SK-N-SH (cell line): ENCODE results near the gene LMTK2. TPM values are rescaled to one million over a fixed set of nuclear protein-coding genes. Genes with fewer than 3 reads are reported as not detected.

Source experiments
- CTCF ChIA-PET: fragments of 300-600, 350-600 bp; formaldehyde crosslinking; extraction: SDS; loops from one replicate; lab custom pipeline; 2021; lab: Yijun Ruan, JAX
- POLR2A ChIA-PET: fragments of 350-600 bp; sonication (Branson Sonifier 250); formaldehyde crosslinking; extraction: SDS; loops from one replicate; lab custom pipeline; 2020; ENCODE audit warnings: antibody characterized with exemption, inconsistent platforms; lab: Yijun Ruan, JAX
- DNase-seq: peaks from one replicate; pipeline ENCODE4 v3.0.0; 2012
- H2AFZ ChIP-seq: fragments of 200-600 bp; sonication (generic); 2 replicates; pipeline ENCODE4 v1.8.1; 2016; ENCODE audit warnings: antibody characterized with exemption, mild to moderate bottlenecking, low read depth
- H3F3A ChIP-seq: fragments of 200-600 bp; sonication (generic); replicated peaks from 2 replicates; pipeline ENCODE3; 2016; ENCODE audit warnings: antibody characterized with exemption, mild to moderate bottlenecking; ENCODE audit not compliant: insufficient read depth
- H3K27ac ChIP-seq, 2 experiments: fragments of 200-500 bp in 1 of 2; fragments of 200-600 bp in 1 of 2; sonication (Bioruptor generic) in 1 of 2; sonication (generic), shearing (Covaris generic) in 1 of 2; 2 replicates each; pipeline versions ENCODE4 v1.5.1 to v1.6.1; 2014 to 2016; ENCODE audit warnings: low read depth in 2 of 2, inconsistent platforms in 1 of 2, low read length in 1 of 2, mild to moderate bottlenecking in 1 of 2, mixed read lengths in 1 of 2
- H3K27me3 ChIP-seq: fragments of 200-600 bp; sonication (generic), shearing (Covaris generic); 2 replicates; pipeline ENCODE4 v1.6.1; 2016; ENCODE audit warnings: mixed run types; ENCODE audit not compliant: insufficient read depth
- H3K36me3 ChIP-seq, 2 experiments: fragments of 200-500 bp in 1 of 2; fragments of 200-600 bp in 1 of 2; sonication (Bioruptor generic) in 1 of 2; sonication (generic) in 1 of 2; replicated peaks in 1 of 2; 2 replicates each; pipeline versions ENCODE3 to v1.5.1; 2014 to 2016; ENCODE audit warnings: low read length in 1 of 2, mild to moderate bottlenecking in 1 of 2; ENCODE audit not compliant: insufficient read depth in 2 of 2, control insufficient read depth in 1 of 2
- H3K4me1 ChIP-seq, 2 experiments: fragments of 200-500 bp in 1 of 2; fragments of 200-600 bp in 1 of 2; sonication (Bioruptor generic) in 1 of 2; sonication (generic), shearing (Covaris generic) in 1 of 2; 2 replicates each; pipeline versions ENCODE4 v1.5.1 to v1.6.1; 2014 to 2016; ENCODE audit warnings: low read depth in 1 of 2, low read length in 1 of 2, mixed run types in 1 of 2; ENCODE audit not compliant: insufficient read depth in 2 of 2, control insufficient read depth in 1 of 2
- H3K4me2 ChIP-seq: fragments of 200-600 bp; sonication (generic), shearing (Covaris generic); 2 replicates; pipeline ENCODE4 v1.6.1; 2017; ENCODE audit warnings: mixed run types
- H3K4me3 ChIP-seq, 2 experiments: fragments of 200-500 bp in 1 of 2; fragments of 200-600 bp in 1 of 2; sonication (Bioruptor generic) in 1 of 2; sonication (generic), shearing (Covaris generic) in 1 of 2; 2 replicates each; pipeline versions ENCODE4 v1.5.1 to v1.8.1; 2014 to 2016; ENCODE audit warnings: low read depth in 2 of 2, inconsistent platforms in 1 of 2, low read length in 1 of 2, mild to moderate bottlenecking in 1 of 2, mixed read lengths in 1 of 2, moderate library complexity in 1 of 2
- H3K79me2 ChIP-seq: fragments of 200-600 bp; sonication (generic); 2 replicates; pipeline ENCODE4 v1.8.1; 2017; ENCODE audit warnings: mild to moderate bottlenecking; ENCODE audit not compliant: insufficient read depth
- H3K9ac ChIP-seq: fragments of 200-600 bp; sonication (generic); 2 replicates; pipeline ENCODE4 v1.6.1; 2017; ENCODE audit warnings: mixed run types
- H3K9me2 ChIP-seq: fragments of 200-600 bp; sonication (generic); 2 replicates; pipeline ENCODE4 v1.6.1; 2017; ENCODE audit warnings: mixed run types
- H3K9me3 ChIP-seq: fragments of 200-600 bp; sonication (generic); 2 replicates; pipeline ENCODE4 v1.6.1; 2017; ENCODE audit warnings: mixed run types, mild to moderate bottlenecking, moderate library complexity
- H4K20me1 ChIP-seq: fragments of 200-600 bp; sonication (generic); 2 replicates; pipeline ENCODE4 v1.6.1; 2017; ENCODE audit warnings: mild to moderate bottlenecking, mixed run types; ENCODE audit not compliant: insufficient read depth
- CHD2 ChIP-seq: fragments of 150-350 bp; IDR thresholded peaks from 2 replicates; pipeline ENCODE4 v1.6.1; 2018; ENCODE audit warnings: low read length; ENCODE audit not compliant: partially characterized antibody
- EZH2phosphoT487 ChIP-seq: fragments of 200-600 bp; sonication (generic); IDR thresholded peaks from 2 replicates; pipeline ENCODE4 v1.6.1; 2017; ENCODE audit warnings: low read depth, mixed run types, mild to moderate bottlenecking, antibody characterized with exemption, moderate library complexity, borderline replicate concordance
- FOXJ3 ChIP-seq: sonication (generic); formaldehyde crosslinking; IDR thresholded peaks from 2 replicates; pipeline ENCODE4 v1.5.1; 2020; ENCODE audit warnings: mild to moderate bottlenecking, missing genetic modification reagents
- FOXM1 ChIP-seq: IDR thresholded peaks from 2 replicates; pipeline ENCODE4 v1.4.0; 2012; ENCODE audit warnings: low read depth, mild to moderate bottlenecking
- IRF3 ChIP-seq: fragments of 150-350 bp; IDR thresholded peaks from 2 replicates; pipeline ENCODE4 v1.6.1; 2016; ENCODE audit warnings: mild to moderate bottlenecking, low read depth, low read length
- MEF2A ChIP-seq: IDR thresholded peaks from 2 replicates; pipeline ENCODE4 v1.4.0; 2012; ENCODE audit warnings: low read depth, borderline replicate concordance
- POLR2AphosphoS5 ChIP-seq: IDR thresholded peaks from 2 replicates; pipeline ENCODE4 v1.6.1; 2012; ENCODE audit warnings: low read depth, low read length
- SIN3A ChIP-seq: IDR thresholded peaks from 2 replicates; pipeline ENCODE4 v1.6.1; 2012; ENCODE audit warnings: low read depth, mild to moderate bottlenecking, low read length, moderate library complexity, borderline replicate concordance
- SMC3 ChIP-seq: IDR thresholded peaks from 2 replicates; pipeline ENCODE4 v1.6.1; 2012; ENCODE audit warnings: low read depth, low read length, improper control_type of control experiment
- TAF1 ChIP-seq: IDR thresholded peaks from 2 replicates; pipeline ENCODE4 v1.6.1; 2012; ENCODE audit warnings: low read depth, mild to moderate bottlenecking, low read length, moderate library complexity, borderline replicate concordance
- TEAD4 ChIP-seq: IDR thresholded peaks from 2 replicates; pipeline ENCODE4 v1.4.0; 2012; ENCODE audit warnings: mild to moderate bottlenecking, borderline replicate concordance; ENCODE audit not compliant: insufficient read depth
- USF1 ChIP-seq: IDR thresholded peaks from 2 replicates; pipeline ENCODE4 v1.4.0; 2012; ENCODE audit warnings: low read depth, borderline replicate concordance
- USF2 ChIP-seq: fragments of 150-350 bp; IDR thresholded peaks from 2 replicates; pipeline ENCODE4 v1.6.1; 2017; ENCODE audit warnings: antibody characterized with exemption, low read length, low read depth, borderline replicate concordance
- ZBTB33 ChIP-seq: IDR thresholded peaks from 2 replicates; pipeline ENCODE4 v1.4.0; 2012; ENCODE audit warnings: low read depth, borderline replicate concordance
- WGBS: methylation state at CpG from one replicate; pipeline ENCODE4 v1.1.6; 2017; ENCODE audit warnings: low lambda C conversion rate; 5-methylcytosine and 5-hydroxymethylcytosine counted together
- polyA plus RNA-seq, 3 experiments: library from polyadenylated mRNA; depleted of rRNA; stranded (reverse); fragments of >200 nt; gene quantifications; 2 replicates each; pipeline ENCODE4 v1.2.3, GENCODE V29; 2012

The LMTK2 gene
- polyA plus RNA-seq, 1 of the 3 experiments (the other 2 are of a cell fraction), result 9.0 TPM

GRCh38 chr7:98248156-98248555 is 141.5 kb downstream of the LMTK2 start:
- H2AFZ ChIP-seq, result no peak overlapping the region
- peaks cover 43% of the 10 kb centered on the region for H3K79me2 ChIP-seq
- TF ChIP-seq USF2 (no peak), EZH2phosphoT487 (no peak), TAF1 (no peak), TEAD4 (no peak)
- H3K27ac ChIP-seq, result no peak overlapping the region
- H3K27me3 ChIP-seq, result no peaks in the 10 kb centered on the region
- no peaks in the 10 kb centered on the region for H3K9me2 ChIP-seq
- 86% methylated on average over 12 of the region's 12 CpGs for WGBS
- peaks cover 11 to 15% of the 10 kb centered on the region in 2 experiments; a peak in 2 of 4 replicates for H3K4me1 ChIP-seq
- no peaks in the 10 kb centered on the region for H3K9me3 ChIP-seq
- no peak overlapping the region for H3K4me3 ChIP-seq
- POLR2A ChIA-PET, result no interaction called here
- H3K4me2 ChIP-seq, result no peak overlapping the region
- H3F3A ChIP-seq, result peaks cover 3% of the 10 kb centered on the region
- peak; percentile 17 for DNase-seq
- peaks cover 0 to 3% of the 10 kb centered on the region in 2 experiments for H3K36me3 ChIP-seq
- H3K9ac ChIP-seq, result no peak overlapping the region
- CTCF ChIA-PET, result interaction anchor here (1.5 kb wide), 1 partner anchor 80 kb away, joined by 6 read pairs; no protein-coding TSS in a partner anchor
- no peaks in the 10 kb centered on the region for H4K20me1 ChIP-seq

- Histone ChIP-seq H3K9ac (no peak overlapping the region), H4K20me1 (no peaks in the 10 kb centered on the region), H3K27ac (no peak overlapping the region), H3K9me2 (no peaks in the 10 kb centered on the region), H3K36me3 (peaks cover 0 to 3% of the 10 kb centered on the region in 2 experiments), H3K9me3 (no peaks in the 10 kb centered on the region), H3K27me3 (no peaks in the 10 kb centered on the region), H3K79me2 (peaks cover 53% of the 10 kb centered on the region), H3K4me1 (peaks cover 15 to 19% of the 10 kb centered on the region in 2 experiments; a peak in 2 of 4 replicates), H2AFZ (no peak overlapping the region), H3K4me2 (no peak overlapping the region), H3K4me3 (no peak overlapping the region), H3F3A (peaks cover 3% of the 10 kb centered on the region)
- WGBS, result 89% methylated on average over 6 of the region's 6 CpGs
- ChIA-PET CTCF (interaction anchor here (1.5 kb wide), 1 partner anchor 81 kb away, joined by 6 read pairs; no protein-coding TSS in a partner anchor), POLR2A (no interaction called here)
- TF ChIP-seq MEF2A, result no peak
- no peak for TF ChIP-seq IRF3
- TF ChIP-seq USF1, result no peak
- TF ChIP-seq TAF1, result no peak
- TF ChIP-seq POLR2AphosphoS5, result no peak
- TF ChIP-seq ZBTB33, result no peak
- TF ChIP-seq USF2, result no peak
- TF ChIP-seq CHD2, result no peak
- TF ChIP-seq FOXM1, result no peak
- no peak for TF ChIP-seq FOXJ3
- TF ChIP-seq SIN3A, result no peak
- TF ChIP-seq SMC3, result no peak
- DNase-seq, result peak; percentile 18
Observed at GRCh38 chr7:98249106-98249505, 142.4 kb downstream of the LMTK2 start.
